Subcutaneous adipose tissue (tissue), 4 donors: ENCODE results near the gene MIR17HG. TPM values are rescaled to one million over a fixed set of nuclear protein-coding genes. Genes with fewer than 3 reads are reported as not detected.

Source experiments
- total RNA-seq, 4 donors: library from RNA; depleted of rRNA; stranded (reverse); fragments of >200 nt; gene quantifications; one replicate each; pipeline ENCODE4 v1.1.0, GENCODE V29; 2016
- TF ChIP-seq, protein P1 (sequence below): fragments of 450-650 bp; IDR thresholded peaks from one replicate; pipeline ENCODE4 v1.5.1; 2016; ENCODE audit warnings: low read depth, mild to moderate bottlenecking, control low read depth, antibody characterized with exemption, moderate library complexity

The MIR17HG gene
- total RNA-seq, 4 donors from 2014 or later = 3.0 to 4.8 (median 3.8) TPM

- TF ChIP-seq, protein P1, sequence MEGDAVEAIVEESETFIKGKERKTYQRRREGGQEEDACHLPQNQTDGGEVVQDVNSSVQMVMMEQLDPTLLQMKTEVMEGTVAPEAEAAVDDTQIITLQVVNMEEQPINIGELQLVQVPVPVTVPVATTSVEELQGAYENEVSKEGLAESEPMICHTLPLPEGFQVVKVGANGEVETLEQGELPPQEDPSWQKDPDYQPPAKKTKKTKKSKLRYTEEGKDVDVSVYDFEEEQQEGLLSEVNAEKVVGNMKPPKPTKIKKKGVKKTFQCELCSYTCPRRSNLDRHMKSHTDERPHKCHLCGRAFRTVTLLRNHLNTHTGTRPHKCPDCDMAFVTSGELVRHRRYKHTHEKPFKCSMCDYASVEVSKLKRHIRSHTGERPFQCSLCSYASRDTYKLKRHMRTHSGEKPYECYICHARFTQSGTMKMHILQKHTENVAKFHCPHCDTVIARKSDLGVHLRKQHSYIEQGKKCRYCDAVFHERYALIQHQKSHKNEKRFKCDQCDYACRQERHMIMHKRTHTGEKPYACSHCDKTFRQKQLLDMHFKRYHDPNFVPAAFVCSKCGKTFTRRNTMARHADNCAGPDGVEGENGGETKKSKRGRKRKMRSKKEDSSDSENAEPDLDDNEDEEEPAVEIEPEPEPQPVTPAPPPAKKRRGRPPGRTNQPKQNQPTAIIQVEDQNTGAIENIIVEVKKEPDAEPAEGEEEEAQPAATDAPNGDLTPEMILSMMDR = no peak
These were observed 7.8 kb downstream of the MIR17HG start for GRCh38 chr13:91355099-91355825.

- TF ChIP-seq, protein P1 = no peak
These were observed 8.6 kb downstream of the MIR17HG start for GRCh38 chr13:91355826-91356710.

GRCh38 chr13:91356919-91357612 lies 9.6 kb downstream of the MIR17HG start:
- TF ChIP-seq, protein P1 = no peak

DNA sequence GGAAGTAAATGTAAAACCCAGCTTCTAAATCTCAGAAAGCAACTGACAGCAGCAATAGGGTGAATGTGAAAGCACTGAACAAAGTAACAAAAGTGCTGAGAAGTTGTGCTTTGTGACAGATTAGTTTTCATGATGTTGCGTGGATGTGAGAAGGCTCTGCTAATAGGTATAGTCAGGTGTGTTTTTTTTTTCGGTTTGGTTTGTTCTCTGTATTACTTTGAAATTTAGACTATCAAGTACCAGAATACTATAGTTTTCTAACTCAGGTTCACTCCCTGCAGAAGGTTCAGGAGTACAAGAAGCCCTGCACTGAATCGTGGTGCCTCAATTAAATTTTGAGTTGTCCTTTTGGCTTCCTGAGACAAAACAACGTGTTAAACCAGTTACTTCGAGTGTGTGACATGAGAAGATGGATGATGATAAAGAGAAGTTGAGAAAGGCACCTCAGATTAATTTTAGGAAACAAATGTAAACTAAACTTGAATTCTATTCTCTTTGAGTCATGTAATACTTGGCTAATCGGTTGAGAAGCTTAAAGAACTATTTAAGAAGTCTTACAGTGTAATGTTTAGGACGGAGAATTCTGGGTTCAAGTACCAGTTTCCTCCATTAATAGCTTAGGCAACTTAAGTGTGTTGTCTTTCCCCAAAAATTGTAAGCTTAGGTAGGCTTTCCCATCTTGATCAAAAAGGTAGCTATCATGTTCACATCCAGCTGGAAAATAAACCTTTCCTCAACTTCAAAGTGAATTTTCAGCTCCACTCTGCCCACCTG lies 10.3 kb downstream of the MIR17HG start:
- TF ChIP-seq, protein P1 = no peak

DNA sequence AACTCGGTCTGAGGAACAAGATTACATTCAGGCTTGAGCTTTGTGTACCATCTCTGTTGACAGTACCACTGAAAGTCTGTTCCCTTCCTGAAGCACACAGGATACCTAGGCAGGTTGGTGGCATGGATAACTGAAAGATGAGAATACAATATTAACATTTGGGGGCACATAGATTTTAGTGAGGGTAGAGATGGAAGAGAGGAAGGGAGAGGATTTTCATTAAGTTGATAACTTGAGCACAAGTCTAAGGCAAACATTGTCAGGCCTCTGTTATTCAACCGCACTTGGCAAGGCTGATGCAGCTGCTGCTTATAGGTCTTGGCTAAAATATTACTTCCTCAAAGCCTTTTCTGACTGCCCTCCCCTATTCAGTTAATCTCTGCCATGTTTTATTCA lies 10.9 kb downstream of the MIR17HG start:
- TF ChIP-seq, protein P1 = no peak

DNA sequence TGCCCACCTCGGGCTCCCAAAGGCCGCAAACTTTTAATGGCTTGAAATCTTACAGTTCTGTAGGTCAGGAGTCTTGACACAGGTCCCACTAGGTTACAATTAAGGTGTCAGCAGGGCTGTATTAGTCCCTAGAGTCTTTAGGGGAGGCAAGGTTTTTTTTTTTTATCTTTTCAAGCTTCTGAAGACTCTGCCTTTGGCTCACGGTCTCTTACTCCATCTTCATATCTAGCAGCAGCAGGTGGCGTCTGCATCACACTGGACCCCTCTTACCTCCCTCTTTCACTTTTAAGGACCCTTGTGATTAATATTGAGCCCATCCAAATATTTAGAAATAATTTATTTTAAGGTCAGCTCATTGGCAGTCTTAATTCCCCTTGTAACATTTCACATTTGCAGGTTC lies 11.6 kb downstream of the MIR17HG start:
- TF ChIP-seq, protein P1 = no peak
